GM19328 (cell line): Measurements from ENCODE around the gene SFI1.

Source experiments
- ATAC-seq: cut with Tn5 transposase; IDR thresholded peaks from one replicate; pipeline ENCODE4 v1.9.1; 2021; ENCODE audit warnings: mild to moderate bottlenecking, moderate library complexity; ENCODE audit not compliant: unreplicated experiment

Gene SFI1

GRCh38 chr22:31661851-31662667, 165.7 kb downstream of the SFI1 start, which contains the start of gene PISD:
PISD (minus strand) TSS chr22:31662215; CDS start chr22:31662208, 7 bp downstream.
- ATAC-seq: peak; percentile 85

GRCh38 chr22:31662668-31663037, 166.3 kb downstream of the SFI1 start:
- no peak for ATAC-seq
